ENCODE results near the gene RASEF.

RASEF gene

DNA sequence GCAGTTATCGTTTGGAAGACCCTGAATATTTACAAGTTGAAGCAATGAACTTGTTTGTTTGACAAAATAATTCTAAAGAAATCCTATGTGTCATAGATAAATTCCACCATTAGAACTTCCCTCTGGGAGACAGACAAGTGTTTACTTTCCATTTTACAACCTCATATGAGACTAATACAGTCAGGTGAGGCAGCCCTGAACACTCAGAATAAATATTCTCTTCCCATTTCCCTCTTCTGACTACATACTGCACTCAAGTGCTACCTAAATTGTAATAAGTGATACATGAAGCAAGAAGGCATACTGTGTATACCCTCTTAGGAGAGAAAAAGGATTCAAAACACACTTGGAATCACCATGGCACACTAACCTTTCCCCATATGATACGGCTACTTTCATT is 6.8 kb downstream of the RASEF start:
- no peak for DNase-seq

DNA sequence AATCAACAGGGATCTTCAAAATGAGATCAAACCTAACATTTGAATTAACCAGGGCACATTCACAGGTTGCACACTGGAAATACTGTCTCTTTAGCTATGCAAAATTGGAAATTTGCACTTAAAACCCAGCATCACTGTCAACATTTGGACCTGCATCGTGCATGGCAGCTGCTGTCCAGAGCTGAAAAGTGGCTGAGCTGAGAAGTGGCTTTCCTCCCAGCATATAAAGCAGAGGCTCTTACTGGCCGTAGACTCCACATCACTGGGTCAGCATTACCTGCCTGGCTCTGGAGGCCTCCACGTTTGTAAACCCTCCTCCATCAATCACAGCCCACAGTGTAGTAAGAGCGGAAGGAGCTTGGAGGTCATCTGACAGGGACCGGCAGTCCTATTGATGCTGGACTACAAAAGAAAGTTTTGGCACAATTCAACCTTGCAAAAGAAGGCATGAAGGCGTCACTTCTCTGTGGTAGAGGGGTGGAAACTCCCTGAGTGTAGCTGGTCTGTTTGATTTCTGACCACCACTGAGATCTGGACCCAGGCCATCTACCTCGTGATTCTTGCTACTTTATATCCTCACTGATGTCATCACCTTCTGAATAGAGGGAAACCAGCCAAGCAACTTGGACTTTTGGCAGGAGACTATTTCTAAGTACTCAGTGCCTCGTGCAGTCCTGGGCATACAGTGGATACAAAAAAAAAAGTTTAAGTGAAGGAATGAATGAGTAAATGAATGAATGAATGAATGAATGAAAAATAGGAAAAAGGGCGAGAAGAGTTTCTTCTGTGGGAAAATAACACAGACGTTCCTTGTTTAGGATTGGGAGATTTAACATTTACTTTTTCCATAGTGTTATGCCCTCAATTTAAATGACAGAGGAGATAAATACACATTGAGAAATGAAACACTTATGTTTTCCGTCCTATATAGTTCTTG is 14.8 kb downstream of the RASEF start:
- DNase-seq: no peak

DNA sequence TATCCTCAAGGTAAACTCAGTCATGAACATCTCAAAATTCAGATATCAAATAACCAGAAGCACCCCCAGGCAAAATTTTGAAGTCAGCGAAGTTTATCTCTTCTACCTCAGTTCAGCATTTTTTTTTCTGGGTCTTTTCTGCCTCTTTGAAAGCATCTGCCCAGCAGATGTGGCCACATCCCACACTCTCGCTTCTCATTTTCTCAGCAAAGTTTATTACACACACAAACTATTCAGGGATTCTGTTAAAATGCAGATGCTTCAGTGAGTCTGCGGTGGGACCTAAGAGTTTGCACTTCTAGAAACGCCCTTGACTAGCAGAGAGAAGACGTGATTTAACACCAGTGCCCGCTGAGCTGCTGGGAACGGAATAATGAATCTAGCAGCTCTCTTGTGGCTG is 19.3 kb downstream of the RASEF start:
- no peak for DNase-seq

DNA sequence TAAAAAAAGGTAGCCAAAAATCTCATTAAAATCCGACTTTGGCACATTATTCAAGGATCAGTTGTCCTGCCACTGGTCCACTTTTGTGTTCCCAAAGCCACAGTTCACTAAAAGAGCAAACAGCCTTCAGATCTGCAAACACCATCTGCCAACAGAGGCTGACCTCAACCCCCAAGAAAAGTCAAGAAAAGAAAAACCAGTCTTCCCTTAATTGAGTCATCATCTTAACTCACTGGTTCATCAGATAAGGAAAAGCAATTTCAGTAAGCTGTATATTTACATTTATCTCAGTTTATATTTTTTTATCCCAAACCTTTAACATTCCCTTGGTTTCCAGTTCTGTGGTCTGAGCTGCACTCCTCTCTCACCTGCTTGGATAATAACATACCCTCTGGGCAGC is 21.2 kb downstream of the RASEF start:
- DNase-seq: no peak

GRCh38 chr9:83039303-83039702 is 23.6 kb downstream of the RASEF start:
- DNase-seq: no peak

GRCh38 chr9:83036043-83036442 is 26.9 kb downstream of the RASEF start:
- DNase-seq: no peak

DNA sequence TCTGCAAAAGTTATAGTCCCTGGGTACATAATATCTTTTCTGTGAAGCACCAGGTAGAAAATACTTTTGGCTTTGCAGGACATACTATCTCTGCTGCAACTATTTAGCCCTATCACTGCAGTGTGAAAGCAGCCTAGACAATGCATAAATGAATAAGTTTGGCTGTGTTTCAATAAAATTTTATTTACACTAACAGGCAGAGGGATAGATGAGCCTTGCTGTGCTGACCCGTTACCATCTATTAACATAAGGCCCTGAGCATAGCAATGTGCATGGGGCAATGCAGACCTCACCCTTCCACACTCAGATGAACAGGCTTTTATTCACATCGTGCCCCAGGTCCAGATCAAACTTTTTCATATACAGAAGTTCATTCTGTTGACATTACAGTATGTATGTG is 27.8 kb downstream of the RASEF start:
- no peak for DNase-seq

DNA sequence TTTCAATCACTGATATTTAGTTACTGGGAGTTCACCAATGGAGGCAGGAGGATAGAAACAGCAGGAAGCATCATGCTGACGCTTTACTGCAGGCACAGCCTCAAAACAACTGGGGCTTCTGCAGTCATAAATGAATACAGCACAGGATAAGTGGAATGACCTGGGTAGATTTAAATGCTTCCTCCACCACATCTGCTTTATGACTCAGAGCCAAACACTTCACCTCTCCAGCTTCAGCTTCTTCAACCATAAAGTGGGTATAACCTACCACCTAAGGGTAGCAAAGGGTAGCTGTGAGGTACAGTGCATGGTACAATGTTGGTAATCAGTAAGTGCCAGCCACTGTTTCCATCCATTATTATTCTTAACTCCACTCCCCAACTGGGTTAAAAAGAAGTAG is 28.4 kb downstream of the RASEF start:
- no peak for DNase-seq

DNA sequence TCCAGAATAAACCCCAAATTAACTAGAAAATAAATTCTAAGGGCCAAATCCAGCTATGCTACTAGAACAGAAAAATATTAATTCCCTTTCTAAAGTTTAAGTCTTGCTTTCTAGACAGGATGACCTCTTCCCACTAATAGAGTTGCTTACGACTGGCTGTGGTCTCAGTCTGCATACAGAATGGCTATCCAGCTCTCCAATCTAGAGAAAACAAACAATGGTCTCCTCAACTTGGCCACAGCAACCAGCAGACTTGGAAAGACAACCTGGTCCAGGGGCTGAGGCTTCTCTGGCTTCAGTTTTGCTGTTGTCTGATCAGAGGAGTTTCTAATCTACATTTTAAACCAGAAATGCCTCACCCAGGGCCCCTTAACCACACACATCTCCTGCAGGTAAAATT is 28.9 kb downstream of the RASEF start:
- no peak for DNase-seq

DNA sequence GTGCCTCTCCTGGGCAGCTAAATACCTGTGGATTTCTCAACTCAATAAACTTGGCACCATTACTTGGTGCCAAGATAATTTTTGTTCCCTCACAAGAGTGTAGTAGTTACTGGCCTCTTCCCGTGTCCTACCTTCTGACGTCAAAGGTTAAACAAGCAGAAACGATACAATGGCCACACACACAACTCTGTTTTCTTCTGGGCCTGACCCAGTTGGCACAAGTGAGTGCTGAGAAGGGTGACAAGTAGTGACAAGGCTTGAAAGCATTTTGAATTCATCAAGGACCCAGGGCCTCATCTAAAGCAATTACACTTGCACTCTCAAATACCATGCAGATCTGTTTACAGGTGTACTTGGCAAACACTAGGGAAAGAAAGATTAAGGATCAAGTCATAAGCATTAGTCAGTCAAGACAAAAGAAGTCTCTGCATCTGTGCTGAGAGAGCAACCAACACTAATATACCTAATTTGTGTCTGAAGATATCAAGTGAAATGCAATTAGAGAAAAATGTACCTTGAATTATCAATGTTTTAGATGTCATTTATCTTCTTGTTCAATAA is 30.8 kb downstream of the RASEF start:
- no peak for DNase-seq

DNA sequence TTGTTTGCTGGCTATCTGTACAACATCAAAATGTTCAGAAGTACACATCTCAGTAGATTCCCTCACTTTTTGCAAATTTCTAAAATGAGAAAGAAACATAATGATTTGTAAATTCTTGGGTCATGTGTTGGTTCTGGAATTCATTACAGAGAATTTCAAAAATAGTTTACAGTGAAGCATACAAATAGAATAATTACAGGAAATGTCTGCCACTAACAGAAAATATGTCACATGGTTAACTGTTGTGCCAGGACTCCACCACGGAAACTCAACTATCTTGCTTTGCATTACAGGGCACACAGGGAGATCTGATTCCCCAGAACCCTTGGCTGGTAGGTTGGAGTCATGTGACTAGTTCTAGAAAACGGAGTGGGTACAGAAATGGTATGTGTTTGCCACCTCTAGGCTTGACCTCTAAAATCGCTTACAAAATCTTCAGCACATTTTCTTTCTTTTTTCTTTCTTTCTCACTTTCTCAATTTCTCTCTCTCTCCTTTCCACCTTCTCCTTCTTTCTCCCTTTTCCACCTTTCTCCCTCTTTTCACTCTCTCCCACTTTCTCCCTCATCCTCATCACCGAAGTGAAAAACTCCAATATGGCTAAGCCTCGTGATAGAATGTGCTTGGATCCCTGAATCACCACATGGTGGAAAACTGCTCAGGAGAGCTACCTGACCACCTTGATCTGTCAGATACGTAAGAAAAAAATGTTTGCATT is 32.4 kb downstream of the RASEF start:
- no peak for DNase-seq

DNA sequence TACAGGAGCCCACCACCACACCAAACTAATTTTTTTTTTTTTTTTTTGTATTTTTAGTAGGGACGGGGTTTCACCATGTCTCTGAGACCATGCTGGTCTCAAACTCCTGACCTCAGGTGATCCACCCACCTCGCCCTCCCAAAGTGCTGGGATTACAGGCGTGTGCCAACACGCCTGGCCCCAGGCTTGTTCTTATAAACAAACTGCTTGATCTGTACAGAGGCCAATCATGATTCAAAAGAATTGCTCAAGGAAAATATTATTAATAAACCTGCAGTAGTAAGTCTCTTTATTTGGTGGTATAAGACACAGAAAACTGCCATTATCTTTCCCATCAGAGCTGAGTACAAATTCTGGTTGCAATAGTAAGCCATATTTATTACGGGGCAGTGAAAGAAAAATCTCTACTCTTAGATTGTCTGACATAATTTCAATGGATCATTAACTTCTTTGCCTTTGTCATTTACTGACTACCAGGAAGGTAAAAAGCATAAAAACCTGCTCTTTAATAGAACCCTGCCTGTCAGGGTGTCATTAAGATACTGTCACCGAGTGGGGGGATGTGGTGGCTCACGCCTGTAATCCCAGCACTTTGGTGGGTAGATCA is 33.3 kb downstream of the RASEF start:
- no peak for DNase-seq

GRCh38 chr9:83027153-83027891 is 35.6 kb downstream of the RASEF start:
- no peak for DNase-seq

DNA sequence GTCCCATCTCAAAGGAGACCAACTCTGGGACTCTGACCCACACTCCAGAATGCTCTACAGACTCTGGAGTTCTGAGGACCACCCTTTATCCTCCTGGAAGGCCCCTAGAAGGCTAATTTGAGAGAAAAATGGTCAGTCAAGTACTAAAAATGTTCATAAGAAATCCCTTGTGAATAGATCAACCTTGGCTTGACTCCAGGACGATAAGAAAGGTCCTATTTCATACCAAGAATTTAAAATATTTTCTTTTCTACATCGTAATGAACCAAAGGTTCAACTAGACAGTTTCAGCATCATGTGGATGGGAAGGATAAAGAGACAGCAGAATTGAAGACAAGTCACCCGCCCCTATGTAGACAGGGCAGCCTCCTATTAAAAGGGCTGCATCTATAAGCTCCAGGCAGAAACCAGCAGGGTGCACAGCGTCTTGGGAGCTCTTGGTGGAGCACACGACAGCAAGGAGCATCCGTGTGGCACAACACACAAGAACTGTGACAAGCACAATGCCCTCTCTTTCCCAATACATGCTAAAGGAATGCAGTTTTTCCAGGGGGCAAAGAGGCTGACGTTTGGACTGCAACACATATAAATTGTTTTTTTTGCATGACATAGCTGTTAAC is 38.3 kb downstream of the RASEF start:
- DNase-seq: no peak

GRCh38 chr9:83023151-83023550 is 39.8 kb downstream of the RASEF start:
- no peak for DNase-seq

DNA sequence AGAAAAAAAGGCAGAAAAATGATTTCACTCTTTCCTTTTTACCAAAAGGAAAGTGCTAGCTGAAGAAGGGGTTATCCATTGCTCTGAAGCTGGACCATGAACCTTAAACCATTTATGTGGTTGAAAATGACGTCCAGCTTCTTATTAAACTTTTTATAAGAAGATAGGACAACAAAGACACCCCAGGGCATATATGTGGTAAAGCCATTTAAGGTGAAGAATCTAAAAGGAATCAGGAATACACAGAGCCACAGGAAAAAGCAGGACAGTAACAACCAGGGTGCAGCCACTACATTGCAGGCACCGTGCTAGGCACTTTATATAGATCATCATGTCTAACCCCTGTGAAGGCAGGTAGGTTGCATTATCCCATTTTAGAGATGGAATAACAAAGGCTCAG is 42.1 kb downstream of the RASEF start:
- no peak for DNase-seq

- DNase-seq: no peak
Measured at GRCh38 chr9:83020327-83020726, 42.6 kb downstream of the RASEF start.

DNA sequence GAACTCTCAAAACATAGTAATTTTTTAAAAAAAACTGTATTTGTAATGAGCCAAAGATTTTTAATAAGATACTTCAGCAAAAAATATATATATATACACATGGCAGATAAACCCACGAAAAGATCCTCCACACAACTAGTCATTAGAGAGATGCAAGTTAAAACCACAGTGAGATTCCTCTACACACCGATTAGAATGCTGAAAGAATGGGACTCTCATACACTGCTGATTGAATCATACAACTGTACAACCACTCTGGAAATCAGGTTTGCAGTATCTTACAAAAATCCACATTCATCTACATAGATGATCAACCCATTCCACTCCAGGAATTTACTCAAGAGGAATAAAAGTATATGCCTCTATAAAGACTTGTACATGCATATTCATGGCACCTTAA is 43.7 kb downstream of the RASEF start:
- DNase-seq: no peak

DNA sequence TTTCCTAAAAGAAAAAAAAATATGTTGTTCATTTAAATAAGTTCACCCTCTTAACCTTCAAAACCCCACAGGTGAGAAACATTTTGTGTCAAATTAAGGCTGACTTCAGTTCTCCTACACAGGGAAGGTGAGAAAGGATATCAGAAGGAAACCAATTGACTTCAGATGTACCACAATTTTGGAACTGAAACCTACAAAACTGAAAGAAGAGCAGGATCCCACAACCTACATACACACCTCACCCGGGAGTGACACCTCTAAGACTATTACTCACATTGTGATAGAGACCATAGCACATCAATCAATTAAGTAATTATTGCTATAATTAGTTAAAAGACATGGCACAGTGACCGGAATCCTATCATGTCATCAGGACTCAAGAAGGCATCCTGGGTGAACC is 47.0 kb downstream of the RASEF start:
- no peak for DNase-seq

GRCh38 chr9:83013867-83014605 is 48.9 kb downstream of the RASEF start:
- DNase-seq: no peak

Measured in CD4-positive, alpha-beta T cell treated with Interferon alpha-2 for 1 hour (primary cell).